SH-SY5Y (cell line): Measurements from ENCODE around the gene AHI1.

Experiments used
- GATA2 ChIP-seq: IDR thresholded peaks from 2 replicates; pipeline ENCODE4 v1.6.1; 2011; ENCODE audit warnings: mild to moderate bottlenecking, low read depth, low read length
- GATA3 ChIP-seq: IDR thresholded peaks from 2 replicates; pipeline ENCODE4 v1.6.1; 2011; ENCODE audit warnings: low read depth, mild to moderate bottlenecking, low read length, moderate library complexity

GRCh38 chr6:135530113-135530512, 32.6 kb upstream of the AHI1 start:
- TF ChIP-seq GATA3, result no peak
- TF ChIP-seq GATA2, result no peak
